ENCODE measurements around the gene FAM83C.
A peak's percentile ranks its signal among the peaks of the same experiment; 100 is the strongest.

The FAM83C gene

DNA sequence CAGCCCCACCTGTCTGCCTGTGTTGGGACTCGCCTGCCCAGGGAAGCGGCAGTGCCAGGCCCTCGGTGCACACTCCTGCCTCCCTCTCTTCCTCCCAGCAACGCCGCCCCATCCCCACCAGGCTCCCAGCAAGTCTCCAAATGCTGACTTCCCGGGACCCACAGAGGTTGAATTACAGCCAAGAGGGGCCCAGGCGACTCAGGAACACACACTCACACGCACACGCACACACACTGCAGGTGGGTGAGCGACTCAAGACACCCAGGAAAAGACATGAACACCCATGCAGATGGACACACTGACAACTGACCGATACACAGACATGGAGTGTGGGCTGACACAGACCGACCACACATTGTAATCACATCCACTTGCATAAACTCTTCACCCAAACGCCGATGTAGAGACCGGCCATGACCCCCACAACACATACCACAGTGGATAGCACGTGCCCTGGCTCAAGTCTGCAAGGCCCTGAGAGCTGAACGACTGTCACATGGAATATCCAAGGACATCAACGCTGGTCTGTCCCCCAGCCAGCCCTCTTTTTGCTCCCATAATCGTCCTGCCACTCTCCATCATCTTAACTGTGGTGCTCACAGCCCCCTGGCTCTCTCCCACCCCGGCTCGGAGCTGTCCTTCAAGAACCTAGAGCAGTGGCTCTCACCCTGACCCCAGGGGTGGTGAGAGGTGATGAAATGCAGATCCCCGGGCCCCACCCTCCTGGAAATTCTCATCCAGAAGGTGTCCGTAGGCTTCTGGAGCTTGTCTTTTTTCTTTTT lies 470 bp upstream of the FAM83C start:
- peak overlapping the region; percentile 81 for H2AK5ac ChIP-seq (ENCODE audit: low read depth, low read length)
- no peak overlapping the region for H2BK12ac ChIP-seq (ENCODE audit: low read length)
- H3K36me3 ChIP-seq (replicated peaks in 1 of 2; ENCODE audit: control insufficient read depth in 2 of 2, insufficient read depth in 2 of 2, low read length in 2 of 2), result no peaks in the 10 kb centered on the region
- no peak overlapping the region for H3K4me2 ChIP-seq (ENCODE audit: insufficient read depth, low read length, poor library complexity, severe bottlenecking)
- H3K9ac ChIP-seq (ENCODE audit: low read depth, low read length, poor library complexity), result peak overlapping the region; percentile 33
- no peak overlapping the region for H4K8ac ChIP-seq (ENCODE audit: low read depth, low read length)
- no peak overlapping the region for H3K27ac ChIP-seq (replicated peaks; ENCODE audit: low read length)
- H4K91ac ChIP-seq (ENCODE audit: low read depth, low read length, poor library complexity), result no peak overlapping the region
- H3K18ac ChIP-seq (ENCODE audit: low read length), result peak overlapping the region; percentile 8
- H3K23ac ChIP-seq (ENCODE audit: low read depth, low read length, poor library complexity), result no peak overlapping the region
- no peaks in the 10 kb centered on the region for H3K79me1 ChIP-seq (ENCODE audit: low read depth, low read length)
- H2BK120ac ChIP-seq (ENCODE audit: low read depth, low read length), result no peak overlapping the region
- peak overlapping the region; percentile 18 for H2AFZ ChIP-seq (ENCODE audit: low read length)
- H3K4me3 ChIP-seq (ENCODE audit: low read length in 2 of 2), result no peak overlapping the region
- H3K14ac ChIP-seq (ENCODE audit: low read length), result no peak overlapping the region
- no CpG with 5 or more reads among the region's 23 CpGs for WGBS, 2 donors (ENCODE audit: extremely low coverage in 2 of 2, insufficient read length in 2 of 2, insufficient replicate concordance in 1 of 2)
- H3K4ac ChIP-seq (ENCODE audit: low read length), result no peak overlapping the region
- H3K27me3 ChIP-seq (ENCODE audit: control insufficient read depth in 3 of 3, insufficient read depth in 3 of 3, low read depth in 1 of 3, low read length in 3 of 3), result peaks cover 0 to 43% (median 0%) of the 10 kb centered on the region in 3 experiments
- no peak overlapping the region for H2BK15ac ChIP-seq (ENCODE audit: low read length)
- no peak for DNase-seq (ENCODE audit: low spot score)
- no peak overlapping the region for H2BK5ac ChIP-seq (ENCODE audit: low read length)
- no peaks in the 10 kb centered on the region for H3K9me3 ChIP-seq (replicated peaks in 1 of 2; ENCODE audit: control insufficient read depth in 2 of 2, insufficient read depth in 1 of 2, low read depth in 1 of 2, low read length in 2 of 2)
- H3K4me1 ChIP-seq (ENCODE audit: control insufficient read depth in 2 of 2, insufficient read depth in 1 of 2, low read depth in 1 of 2, low read length in 2 of 2), result no peaks in the 10 kb centered on the region

DNA sequence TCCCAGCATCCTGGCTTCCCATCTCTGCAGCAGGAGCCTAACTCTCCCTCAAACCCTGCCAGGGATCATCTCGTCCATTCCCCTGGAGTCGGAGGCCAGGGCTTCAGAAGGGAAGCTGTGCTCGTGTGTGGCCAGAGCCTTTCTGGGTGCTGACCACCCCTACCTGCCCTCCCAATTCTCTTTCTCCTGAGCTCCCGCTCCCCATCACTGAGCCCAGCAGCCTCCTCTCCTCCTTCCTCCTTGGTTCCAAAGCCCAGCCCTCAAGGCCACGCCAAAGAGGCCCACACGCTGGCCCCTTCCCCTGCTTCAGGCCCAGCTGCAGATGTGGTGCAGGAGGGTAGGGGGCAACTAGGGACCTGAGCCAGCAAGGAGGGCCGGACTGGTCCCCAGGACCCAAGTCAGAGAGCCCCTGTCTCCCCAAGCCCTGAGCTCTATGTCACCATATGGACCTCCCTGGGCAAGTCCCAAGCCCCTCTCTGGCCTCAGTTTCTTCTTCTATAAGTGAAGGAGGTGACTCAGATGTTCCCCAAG lies 1.3 kb downstream of the FAM83C start:
- H3K27ac ChIP-seq (replicated peaks; ENCODE audit: low read length), result no peak overlapping the region
- no peak overlapping the region for H2BK15ac ChIP-seq (ENCODE audit: low read length)
- H3K9ac ChIP-seq (ENCODE audit: low read depth, low read length, poor library complexity), result no peak overlapping the region
- no peaks in the 10 kb centered on the region for H3K36me3 ChIP-seq (replicated peaks in 1 of 2; ENCODE audit: control insufficient read depth in 2 of 2, insufficient read depth in 2 of 2, low read length in 2 of 2)
- H3K4ac ChIP-seq (ENCODE audit: low read length), result no peak overlapping the region
- H3K27me3 ChIP-seq (ENCODE audit: control insufficient read depth in 3 of 3, insufficient read depth in 3 of 3, low read depth in 1 of 3, low read length in 3 of 3), result peaks cover 0 to 43% (median 0%) of the 10 kb centered on the region in 3 experiments
- no CpG with 5 or more reads among the region's 7 CpGs for WGBS, 2 donors (ENCODE audit: extremely low coverage in 2 of 2, insufficient read length in 2 of 2, insufficient replicate concordance in 1 of 2)
- no peak for DNase-seq (ENCODE audit: low spot score)
- H3K4me1 ChIP-seq (ENCODE audit: control insufficient read depth in 2 of 2, insufficient read depth in 1 of 2, low read depth in 1 of 2, low read length in 2 of 2), result no peaks in the 10 kb centered on the region
- H3K18ac ChIP-seq (ENCODE audit: low read length), result no peak overlapping the region
- no peak overlapping the region for H2BK120ac ChIP-seq (ENCODE audit: low read depth, low read length)
- no peaks in the 10 kb centered on the region for H3K9me3 ChIP-seq (replicated peaks in 1 of 2; ENCODE audit: control insufficient read depth in 2 of 2, insufficient read depth in 1 of 2, low read depth in 1 of 2, low read length in 2 of 2)
- no peak overlapping the region for H2BK5ac ChIP-seq (ENCODE audit: low read length)
- H3K14ac ChIP-seq (ENCODE audit: low read length), result no peak overlapping the region
- no peak overlapping the region for H3K23ac ChIP-seq (ENCODE audit: low read depth, low read length, poor library complexity)
- H4K91ac ChIP-seq (ENCODE audit: low read depth, low read length, poor library complexity), result no peak overlapping the region
- no peak overlapping the region for H4K8ac ChIP-seq (ENCODE audit: low read depth, low read length)
- no peaks in the 10 kb centered on the region for H3K79me1 ChIP-seq (ENCODE audit: low read depth, low read length)
- no peak overlapping the region for H2BK12ac ChIP-seq (ENCODE audit: low read length)
- no peak overlapping the region for H3K4me2 ChIP-seq (ENCODE audit: insufficient read depth, low read length, poor library complexity, severe bottlenecking)
- H3K4me3 ChIP-seq (ENCODE audit: low read length in 2 of 2), result no peak overlapping the region
- no peak overlapping the region for H2AFZ ChIP-seq (ENCODE audit: low read length)
- no peak overlapping the region for H2AK5ac ChIP-seq (ENCODE audit: low read depth, low read length)

DNA sequence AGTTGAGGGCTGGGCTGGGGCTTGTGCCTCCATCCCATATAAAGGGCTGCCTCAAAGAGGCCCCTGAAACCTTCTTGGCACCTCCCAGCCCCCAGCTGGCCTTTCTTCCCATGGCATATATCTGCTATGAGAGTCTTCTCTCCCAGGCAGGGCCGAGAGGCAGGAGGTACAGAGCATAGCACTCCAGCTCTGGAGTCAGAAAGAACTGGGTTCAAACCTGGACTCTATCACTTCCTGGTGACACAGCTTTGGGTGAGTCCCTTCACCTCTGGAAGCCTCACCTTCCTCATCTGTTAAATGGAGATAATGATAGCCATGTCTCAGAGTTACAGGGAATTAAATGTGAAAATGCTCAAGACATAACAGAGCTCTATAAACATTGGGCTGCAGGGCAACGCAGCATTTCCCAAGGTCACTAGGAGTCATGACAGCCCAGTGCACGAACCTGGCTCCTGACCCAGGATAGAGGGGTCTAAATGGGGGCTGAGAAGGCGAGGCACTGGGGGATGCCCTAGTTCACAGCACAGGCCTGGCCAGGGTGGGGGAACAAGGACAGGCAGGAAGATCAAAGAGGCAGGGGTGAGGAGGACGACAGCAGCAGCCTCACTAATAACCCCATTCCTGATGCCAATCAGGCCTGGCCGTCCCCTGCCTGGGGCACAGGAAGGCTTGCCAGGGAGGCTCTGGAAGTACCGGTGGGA lies 1.9 kb downstream of the FAM83C start:
- Histone ChIP-seq H3K27ac (replicated peaks; ENCODE audit: low read length) (no peak overlapping the region), H3K9me3 (replicated peaks in 1 of 2; ENCODE audit: control insufficient read depth in 2 of 2, insufficient read depth in 1 of 2, low read depth in 1 of 2, low read length in 2 of 2) (no peaks in the 10 kb centered on the region), H3K4me3 (ENCODE audit: low read length in 2 of 2) (no peak overlapping the region), H2BK15ac (ENCODE audit: low read length) (no peak overlapping the region), H3K14ac (ENCODE audit: low read length) (no peak overlapping the region), H3K4me2 (ENCODE audit: insufficient read depth, low read length, poor library complexity, severe bottlenecking) (no peak overlapping the region), H4K8ac (ENCODE audit: low read depth, low read length) (no peak overlapping the region), H3K4me1 (ENCODE audit: control insufficient read depth in 2 of 2, insufficient read depth in 1 of 2, low read depth in 1 of 2, low read length in 2 of 2) (peaks cover 0 to under 1% of the 10 kb centered on the region in 2 donors), H3K9ac (ENCODE audit: low read depth, low read length, poor library complexity) (no peak overlapping the region), H3K79me1 (ENCODE audit: low read depth, low read length) (no peaks in the 10 kb centered on the region), H2BK12ac (ENCODE audit: low read length) (no peak overlapping the region), H2AFZ (ENCODE audit: low read length) (no peak overlapping the region), H3K27me3 (ENCODE audit: control insufficient read depth in 3 of 3, insufficient read depth in 3 of 3, low read depth in 1 of 3, low read length in 3 of 3) (peaks cover 0 to 40% (median 0%) of the 10 kb centered on the region in 3 experiments), H2BK120ac (ENCODE audit: low read depth, low read length) (no peak overlapping the region), H2AK5ac (ENCODE audit: low read depth, low read length) (no peak overlapping the region), H3K18ac (ENCODE audit: low read length) (no peak overlapping the region), H3K23ac (ENCODE audit: low read depth, low read length, poor library complexity) (no peak overlapping the region), H3K36me3 (replicated peaks in 1 of 2; ENCODE audit: control insufficient read depth in 2 of 2, insufficient read depth in 2 of 2, low read length in 2 of 2) (no peaks in the 10 kb centered on the region), H4K91ac (ENCODE audit: low read depth, low read length, poor library complexity) (no peak overlapping the region), H2BK5ac (ENCODE audit: low read length) (no peak overlapping the region), H3K4ac (ENCODE audit: low read length) (no peak overlapping the region)
- no CpG with 5 or more reads among the region's 7 CpGs for WGBS, 2 donors (ENCODE audit: extremely low coverage in 2 of 2, insufficient read length in 2 of 2, insufficient replicate concordance in 1 of 2)
- no peak for DNase-seq (ENCODE audit: low spot score)

Measured in neuronal stem cell (in vitro differentiated cells).